MCF 10A (cell line): ENCODE measurements around the gene DRAP1. TPM values are rescaled to one million over a fixed set of nuclear protein-coding genes. Genes with fewer than 3 reads are reported as not detected.

ENCODE experiments used
- BruUV-seq: library from RNA; stranded (reverse); fragments of 400-500 nt; replicated peaks from 2 replicates; lab custom pipeline; 2021; lab: Mats Ljungman, UMichigan
- CTCF ChIA-PET: fragments of 300-600 bp; sonication (Branson Sonifier 250); formaldehyde crosslinking; extraction: SDS; loops from one replicate; lab custom pipeline; 2021; ENCODE audit warnings: antibody characterized with exemption, inconsistent platforms; lab: Yijun Ruan, JAX
- POLR2A ChIA-PET: fragments of 300-600, 350-650 bp; sonication (Branson Sonifier 250); formaldehyde crosslinking; extraction: SDS; loops from one replicate; lab custom pipeline; 2020; ENCODE audit warnings: antibody characterized with exemption, inconsistent platforms; lab: Yijun Ruan, JAX
- DNase-seq: peaks from one replicate; pipeline ENCODE4 v3.0.0-alpha.2; 2018; ENCODE audit not compliant: unreplicated experiment
- H3K27ac Mint-ChIP-seq: one replicate; pipeline ENCODE4 v1.8.0; 2022; ENCODE audit warnings: mild to moderate bottlenecking, low read depth, mixed read lengths; ENCODE audit not compliant: unreplicated experiment
- H3K27me3 Mint-ChIP-seq: one replicate; pipeline ENCODE4 v1.8.0; 2022; ENCODE audit warnings: mixed read lengths; ENCODE audit not compliant: insufficient read depth, unreplicated experiment
- H3K36me3 Mint-ChIP-seq: one replicate; pipeline ENCODE4 v1.8.0; 2022; ENCODE audit warnings: mild to moderate bottlenecking, moderate library complexity, mixed read lengths; ENCODE audit not compliant: insufficient read depth, unreplicated experiment
- H3K4me1 Mint-ChIP-seq: one replicate; pipeline ENCODE4 v1.8.0; 2022; ENCODE audit warnings: mixed read lengths; ENCODE audit not compliant: insufficient read depth, unreplicated experiment
- H3K4me3 Mint-ChIP-seq: one replicate; pipeline ENCODE4 v1.8.0; 2022; ENCODE audit warnings: mild to moderate bottlenecking, moderate library complexity, mixed read lengths; ENCODE audit not compliant: unreplicated experiment
- H3K9me3 Mint-ChIP-seq: one replicate; pipeline ENCODE4 v1.8.0; 2022; ENCODE audit warnings: mixed read lengths; ENCODE audit not compliant: unreplicated experiment
- CTCF ChIP-seq: fragments of 200-600 bp; IDR thresholded peaks from one replicate; pipeline ENCODE4 v1.8.0; 2022; ENCODE audit warnings: antibody characterized with exemption, mild to moderate bottlenecking; ENCODE audit not compliant: unreplicated experiment
- intact Hi-C: fragments of 100-400 bp; cut with micrococcal nuclease; formaldehyde crosslinking; loops from 2 replicates; pipeline ENCODE4 v1.14.1; 2022
- total RNA-seq: library from RNA; stranded (reverse); gene quantifications from 2 replicates; pipeline ENCODE4 v1.2.3, GENCODE V29; 2022

Gene DRAP1
- total RNA-seq, 1 experiment from 2014 or later: 167 TPM

DNA sequence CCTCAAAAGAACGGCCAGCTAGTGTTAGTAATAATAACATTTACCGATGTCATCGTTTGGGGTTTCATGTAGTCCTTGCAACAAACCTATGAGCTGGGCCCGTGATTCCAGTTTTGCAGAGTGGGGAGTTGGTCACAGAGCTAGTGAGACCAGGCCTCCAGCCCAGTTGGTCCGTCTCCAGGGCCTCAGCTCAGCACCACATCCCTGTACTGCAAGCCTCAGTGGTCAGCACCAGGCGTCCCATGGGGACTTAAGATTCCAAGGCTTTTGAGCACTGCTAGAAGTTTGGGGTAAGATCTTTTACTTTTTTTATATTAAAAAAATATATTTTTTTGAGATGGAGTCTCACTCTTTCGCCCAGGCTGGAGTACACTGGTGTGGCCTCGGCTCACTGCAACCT lies 25.0 kb downstream of the DRAP1 start:
- Mint-ChIP-seq H3K4me3 (no peak overlapping the region), H3K9me3 (no peaks in the 10 kb centered on the region), H3K36me3 (no peaks in the 10 kb centered on the region), H3K27ac (no peak overlapping the region), H3K4me1 (peaks cover 9% of the 10 kb centered on the region), H3K27me3 (peaks cover 10% of the 10 kb centered on the region)
- CTCF ChIA-PET: no interaction called here
- intact Hi-C loops: no loop called here
- DNase-seq: no peak
- POLR2A ChIA-PET: no interaction called here
- TF ChIP-seq CTCF: no peak
- BruUV-seq: no TSS peak

DNA sequence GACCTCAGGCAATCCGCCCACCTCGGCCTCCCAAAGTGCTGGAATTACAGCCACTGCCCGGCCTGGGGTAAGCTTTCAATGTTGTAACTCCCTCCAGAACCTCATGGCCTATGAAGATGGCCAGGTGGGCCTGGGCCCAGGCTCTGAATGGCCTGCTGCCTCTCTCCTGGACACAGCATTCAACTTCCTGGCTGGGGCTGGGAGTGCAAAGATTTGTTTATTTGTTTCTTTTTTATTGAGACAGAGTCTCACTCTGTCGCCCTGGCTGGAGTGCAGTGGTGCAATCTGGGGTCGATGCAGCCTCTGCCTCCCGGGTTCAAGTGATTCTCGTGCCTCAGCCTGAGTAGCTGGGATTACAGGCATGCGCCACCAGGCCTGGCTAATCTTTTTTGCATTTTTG lies 25.5 kb downstream of the DRAP1 start:
- CTCF ChIA-PET: no interaction called here
- no peaks in the 10 kb centered on the region for H3K9me3 Mint-ChIP-seq
- POLR2A ChIA-PET: interaction anchor here (0.6 kb wide), 1 partner anchor 16 kb away, joined by 3 read pairs; no protein-coding TSS in a partner anchor

DNA sequence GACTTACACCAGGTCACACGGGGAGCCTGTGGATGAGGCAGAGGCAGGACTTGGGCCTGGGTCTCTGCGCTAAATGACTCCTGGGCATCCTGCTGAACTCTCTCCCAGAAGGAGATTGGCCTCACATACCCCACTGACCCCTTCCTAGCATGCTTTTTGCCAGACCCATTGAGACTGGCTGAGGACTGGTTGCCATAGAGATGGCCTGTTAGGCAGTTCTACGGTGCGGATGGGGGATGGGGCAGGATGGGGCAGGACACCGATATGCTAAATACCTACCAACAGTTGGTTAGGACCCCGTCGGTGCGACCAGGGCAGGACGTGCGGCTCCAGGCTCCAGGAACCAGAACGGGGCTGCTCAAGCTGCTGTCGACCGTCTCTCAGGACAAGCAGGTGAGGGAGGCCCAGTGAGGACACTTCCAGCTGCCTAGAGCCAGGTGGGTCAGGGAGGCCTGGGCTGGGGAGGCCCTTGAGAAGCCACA lies 26.2 kb downstream of the DRAP1 start, which contains the start of gene TSGA10IP:
Gene TSGA10IP, plus strand, starts transcription at position 51 of the 482 bp plus-strand sequence. Its CDS starts 196 bp downstream, at position 247.
- Mint-ChIP-seq H3K27me3 (peaks cover 10% of the 10 kb centered on the region), H3K4me3 (no peak within 1 kb of the TSS), H3K36me3 (no peaks in the 10 kb centered on the region), H3K4me1 (peaks cover 9% of the 10 kb centered on the region), H3K9me3 (no peaks in the 10 kb centered on the region), H3K27ac (no peak within 1 kb of the TSS)
- DNase-seq: no peak
- ChIA-PET CTCF (no interaction called here), POLR2A (no interaction called here)
- TF ChIP-seq CTCF: no peak
- intact Hi-C loops: no loop called here
- BruUV-seq: no TSS peak

More for the DNA sequence above, 25.5 kb downstream of the DRAP1 start:
- no peak for DNase-seq
- no peak for TF ChIP-seq CTCF
- no TSS peak for BruUV-seq
- intact Hi-C loops: no loop called here
- H3K4me1 Mint-ChIP-seq: peaks cover 9% of the 10 kb centered on the region
- H3K36me3 Mint-ChIP-seq: no peaks in the 10 kb centered on the region
- peaks cover 10% of the 10 kb centered on the region for H3K27me3 Mint-ChIP-seq
- no peak overlapping the region for H3K27ac Mint-ChIP-seq
- H3K4me3 Mint-ChIP-seq: no peak overlapping the region

- H3K4me1 Mint-ChIP-seq: peaks cover 7% of the 10 kb centered on the region
- BruUV-seq: no TSS peak
- POLR2A ChIA-PET: no interaction called here
- CTCF ChIA-PET: interaction anchor here (0.6 kb wide), 1 partner anchor 77 kb away, joined by 3 read pairs; no protein-coding TSS in a partner anchor
- intact Hi-C loops: no loop called here
- TF ChIP-seq CTCF: no peak
- no peaks in the 10 kb centered on the region for H3K9me3 Mint-ChIP-seq
- no peak overlapping the region for H3K27ac Mint-ChIP-seq
- no peaks in the 10 kb centered on the region for H3K36me3 Mint-ChIP-seq
- peaks cover 10% of the 10 kb centered on the region for H3K27me3 Mint-ChIP-seq
- no peak overlapping the region for H3K4me3 Mint-ChIP-seq
- DNase-seq: no peak
Measured at GRCh38 chr11:65945941-65946558, 26.8 kb downstream of the DRAP1 start.
